Naive thymus-derived CD4-positive, alpha-beta T cell (primary cell): ENCODE data around the gene AQP1. TPM values are rescaled to one million over a fixed set of nuclear protein-coding genes. Genes with fewer than 3 reads are reported as not detected.

Experiments
- ATAC-seq: fragments of 150-1000 bp; cut with Tn5 transposase; 2 replicates; pipeline ENCODE4 v1.10.0; 2021; ENCODE audit warnings: mild to moderate bottlenecking, moderate library complexity
- CTCF ChIA-PET: fragments of 350-600 bp; sonication (Branson Sonifier 250); formaldehyde crosslinking; loops from one replicate; lab custom pipeline; 2021; ENCODE audit warnings: antibody characterized with exemption; lab: Charles Lee
- POLR2A ChIA-PET: fragments of 350-600 bp; sonication (Branson Sonifier 250); formaldehyde crosslinking; loops from one replicate; lab custom pipeline; 2021; ENCODE audit warnings: antibody characterized with exemption, inconsistent platforms; lab: Charles Lee
- DNase-seq, 9 donors: peaks; one replicate each; pipeline versions ENCODE4 v3.0.0 to v3.0.0-alpha.2; 2020 to 2022; ENCODE audit warnings: mixed read lengths in 1 of 9
- H3K27ac ChIP-seq: one replicate; pipeline ENCODE4 v1.7.0; 2013; ENCODE audit warnings: mild to moderate bottlenecking, low read depth, low read length, moderate library complexity
- H3K27me3 ChIP-seq, 2 donors: one replicate each; pipeline ENCODE4 v1.7.0; 2013; ENCODE audit warnings: low read length in 2 of 2, mild to moderate bottlenecking in 2 of 2, moderate library complexity in 2 of 2; ENCODE audit not compliant: control insufficient read depth in 2 of 2, insufficient read depth in 2 of 2
- H3K36me3 ChIP-seq, 3 experiments: 1 replicate in 2 of 3; 2 replicates in 1 of 3; pipeline ENCODE4 v1.7.0; 2013; ENCODE audit warnings: low read length in 3 of 3, mild to moderate bottlenecking in 3 of 3, moderate library complexity in 1 of 3; ENCODE audit not compliant: insufficient read depth in 3 of 3, control insufficient read depth in 2 of 3
- H3K4me1 ChIP-seq, 2 donors: one replicate each; pipeline ENCODE4 v1.7.0; 2013; ENCODE audit warnings: low read length in 2 of 2, mild to moderate bottlenecking in 2 of 2, moderate library complexity in 1 of 2; ENCODE audit not compliant: control insufficient read depth in 2 of 2, insufficient read depth in 2 of 2
- H3K4me3 ChIP-seq: 2 replicates; pipeline ENCODE4 v1.7.0; 2013; ENCODE audit warnings: mild to moderate bottlenecking, low read length
- H3K9me3 ChIP-seq, 3 experiments: 1 replicate in 2 of 3; 2 replicates in 1 of 3; pipeline ENCODE4 v1.7.0; 2013; ENCODE audit warnings: low read length in 3 of 3; ENCODE audit not compliant: control insufficient read depth in 2 of 3
- H3K27ac Mint-ChIP-seq, 9 donors: one replicate each; pipeline ENCODE4 v1.8.0; 2020 to 2022; ENCODE audit warnings: mixed read lengths in 9 of 9, mild to moderate bottlenecking in 8 of 9, moderate library complexity in 5 of 9, inconsistent platforms in 2 of 9
- H3K27me3 Mint-ChIP-seq, 5 donors: one replicate each; pipeline ENCODE4 v1.8.0; 2021 to 2022; ENCODE audit warnings: mixed read lengths in 5 of 5, mild to moderate bottlenecking in 1 of 5
- H3K36me3 Mint-ChIP-seq, 5 donors: one replicate each; pipeline ENCODE4 v1.8.0; 2020 to 2022; ENCODE audit warnings: mixed read lengths in 5 of 5, mild to moderate bottlenecking in 3 of 5, inconsistent platforms in 1 of 5
- H3K4me1 Mint-ChIP-seq, 7 donors: one replicate each; pipeline ENCODE4 v1.8.0; 2020 to 2022; ENCODE audit warnings: mixed read lengths in 7 of 7, mild to moderate bottlenecking in 3 of 7, inconsistent platforms in 1 of 7
- H3K4me3 Mint-ChIP-seq, 10 donors: one replicate each; pipeline ENCODE4 v1.8.0; 2020 to 2022; ENCODE audit warnings: mild to moderate bottlenecking in 10 of 10, mixed read lengths in 10 of 10, moderate library complexity in 6 of 10, inconsistent platforms in 2 of 10
- H3K9me3 Mint-ChIP-seq, 11 donors: one replicate each; pipeline ENCODE4 v1.8.0; 2020 to 2022; ENCODE audit warnings: mixed read lengths in 11 of 11, mild to moderate bottlenecking in 4 of 11, inconsistent platforms in 1 of 11, moderate library complexity in 1 of 11
- intact Hi-C, 2 donors: fragments of 100-400 bp; cut with micrococcal nuclease; formaldehyde crosslinking; loops; one replicate each; pipeline ENCODE4 v1.15.1; 2023
- polyA plus RNA-seq, 2 donors: library from polyadenylated mRNA; unstranded; fragments of 300-500 nt; fragmentation: Illumina TruSeq; gene quantifications; one replicate each; pipeline ENCODE4 v1.2.3, GENCODE V29; 2021
- total RNA-seq, 6 experiments: library from RNA in 5 of 6; stranded (reverse) in 5 of 6; gene quantifications; 1 replicate in 5 of 6; 2 replicates in 1 of 6; pipeline ENCODE4 v1.2.3 and lab custom pipeline; 2021 to 2026

AQP1 gene
- total RNA-seq (under 1 TPM in 3 of 5 experiments, not detected in 2; 0.12 to 0.37 (median 0.19) TPM), polyA plus RNA-seq (under 1 TPM in 1 of 2 donors, not detected in 1; 0.13 TPM), total RNA-seq (lab: John Stamatoyannopoulos, UW) (not detected)

- H3K36me3 Mint-ChIP-seq: no peaks in the 10 kb centered on the region
- Histone ChIP-seq H3K4me1 (no peaks in the 10 kb centered on the region), H3K9me3 (no peaks in the 10 kb centered on the region), H3K27me3 (no peaks in the 10 kb centered on the region), H3K4me3 (no peak within 1 kb of the TSS), H3K27ac (no peak within 1 kb of the TSS), H3K36me3 (no peaks in the 10 kb centered on the region)
- intact Hi-C loops: no loop called here
- peaks cover 0 to 1% (median 0%) of the 10 kb centered on the region in 11 donors for H3K9me3 Mint-ChIP-seq
- H3K4me1 Mint-ChIP-seq: peaks cover 0 to 6% (median 0%) of the 10 kb centered on the region in 7 donors
- H3K4me3 Mint-ChIP-seq: no peak within 1 kb of the TSS
- H3K27ac Mint-ChIP-seq: no peak within 1 kb of the TSS
- ChIA-PET CTCF (no interaction called here), POLR2A (no interaction called here)
- no peak for ATAC-seq
- no peak for DNase-seq
- H3K27me3 Mint-ChIP-seq: peaks cover 0 to 3% (median 0%) of the 10 kb centered on the region in 5 donors
These were observed at the start of gene AQP1 for GRCh38 chr7:30911561-30911969. AQP1 (plus strand) TSS chr7:30911853; CDS start chr7:30911910, 57 bp downstream.

GRCh38 chr7:30862995-30863705 is 48.5 kb upstream of the AQP1 start:
- Histone ChIP-seq H3K27me3 (no peaks in the 10 kb centered on the region), H3K9me3 (no peaks in the 10 kb centered on the region), H3K4me1 (no peaks in the 10 kb centered on the region), H3K36me3 (no peaks in the 10 kb centered on the region), H3K27ac (no peak overlapping the region), H3K4me3 (no peak overlapping the region)
- Mint-ChIP-seq H3K4me1 (no peaks in the 10 kb centered on the region), H3K27me3 (no peaks in the 10 kb centered on the region), H3K9me3 (no peaks in the 10 kb centered on the region), H3K4me3 (no peak overlapping the region), H3K27ac (no peak overlapping the region), H3K36me3 (no peaks in the 10 kb centered on the region)
- ChIA-PET CTCF (no interaction called here), POLR2A (no interaction called here)
- intact Hi-C loops: no loop called here
- DNase-seq: no peak
- ATAC-seq: no peak

GRCh38 chr7:30863706-30864035 is 48.0 kb upstream of the AQP1 start:
- DNase-seq (no peak), ATAC-seq (no peak)
- Mint-ChIP-seq H3K9me3 (no peaks in the 10 kb centered on the region), H3K36me3 (no peaks in the 10 kb centered on the region), H3K27ac (no peak overlapping the region), H3K4me3 (no peak overlapping the region), H3K4me1 (no peaks in the 10 kb centered on the region), H3K27me3 (no peaks in the 10 kb centered on the region)
- Histone ChIP-seq H3K27me3 (no peaks in the 10 kb centered on the region), H3K27ac (no peak overlapping the region), H3K9me3 (no peaks in the 10 kb centered on the region), H3K36me3 (no peaks in the 10 kb centered on the region), H3K4me1 (no peaks in the 10 kb centered on the region), H3K4me3 (no peak overlapping the region)
- POLR2A ChIA-PET: no interaction called here
- intact Hi-C loops: no loop called here
- CTCF ChIA-PET: no interaction called here

GRCh38 chr7:30864101-30864500 is 47.6 kb upstream of the AQP1 start:
- H3K4me3 ChIP-seq: no peak overlapping the region
- no peaks in the 10 kb centered on the region for H3K9me3 ChIP-seq
- DNase-seq: no peak
- H3K27me3 ChIP-seq: no peaks in the 10 kb centered on the region
- ChIA-PET POLR2A (no interaction called here), CTCF (no interaction called here)
- H3K4me1 ChIP-seq: no peaks in the 10 kb centered on the region
- no peak overlapping the region for H3K27ac Mint-ChIP-seq
- no peaks in the 10 kb centered on the region for H3K27me3 Mint-ChIP-seq
- no peaks in the 10 kb centered on the region for H3K4me1 Mint-ChIP-seq
- H3K27ac ChIP-seq: no peak overlapping the region
- intact Hi-C loops: no loop called here
- H3K9me3 Mint-ChIP-seq: no peaks in the 10 kb centered on the region
- H3K36me3 ChIP-seq: no peaks in the 10 kb centered on the region
- no peaks in the 10 kb centered on the region for H3K36me3 Mint-ChIP-seq
- no peak for ATAC-seq
- H3K4me3 Mint-ChIP-seq: no peak overlapping the region

GRCh38 chr7:30865076-30865475 is 46.6 kb upstream of the AQP1 start:
- no peaks in the 10 kb centered on the region for H3K27me3 ChIP-seq
- ChIA-PET CTCF (no interaction called here), POLR2A (no interaction called here)
- no peaks in the 10 kb centered on the region for H3K4me1 ChIP-seq
- intact Hi-C loops: no loop called here
- ATAC-seq (no peak), DNase-seq (no peak)
- H3K27ac ChIP-seq: no peak overlapping the region
- H3K36me3 Mint-ChIP-seq: no peaks in the 10 kb centered on the region
- no peaks in the 10 kb centered on the region for H3K4me1 Mint-ChIP-seq
- no peaks in the 10 kb centered on the region for H3K36me3 ChIP-seq
- H3K9me3 Mint-ChIP-seq: no peaks in the 10 kb centered on the region
- H3K27ac Mint-ChIP-seq: no peak overlapping the region
- H3K9me3 ChIP-seq: no peaks in the 10 kb centered on the region
- no peak overlapping the region for H3K4me3 Mint-ChIP-seq
- no peaks in the 10 kb centered on the region for H3K27me3 Mint-ChIP-seq
- H3K4me3 ChIP-seq: no peak overlapping the region

- no peak overlapping the region for H3K27ac ChIP-seq
- H3K4me1 ChIP-seq: no peaks in the 10 kb centered on the region
- no peaks in the 10 kb centered on the region for H3K36me3 ChIP-seq
- Mint-ChIP-seq H3K27ac (no peak overlapping the region), H3K27me3 (no peaks in the 10 kb centered on the region), H3K9me3 (no peaks in the 10 kb centered on the region), H3K4me1 (no peaks in the 10 kb centered on the region), H3K4me3 (no peak overlapping the region), H3K36me3 (no peaks in the 10 kb centered on the region)
- ChIA-PET CTCF (no interaction called here), POLR2A (no interaction called here)
- H3K4me3 ChIP-seq: no peak overlapping the region
- H3K9me3 ChIP-seq: no peaks in the 10 kb centered on the region
- ATAC-seq: no peak
- no peak for DNase-seq
- intact Hi-C loops: no loop called here
- H3K27me3 ChIP-seq: no peaks in the 10 kb centered on the region
These were observed 45.8 kb upstream of the AQP1 start for GRCh38 chr7:30865821-30866220.

GRCh38 chr7:30866939-30867338 is 44.7 kb upstream of the AQP1 start:
- Mint-ChIP-seq H3K36me3 (no peaks in the 10 kb centered on the region), H3K9me3 (no peaks in the 10 kb centered on the region), H3K4me1 (no peaks in the 10 kb centered on the region), H3K4me3 (no peak overlapping the region), H3K27me3 (no peaks in the 10 kb centered on the region), H3K27ac (no peak overlapping the region)
- ChIA-PET POLR2A (no interaction called here), CTCF (no interaction called here)
- no peaks in the 10 kb centered on the region for H3K27me3 ChIP-seq
- H3K36me3 ChIP-seq: no peaks in the 10 kb centered on the region
- H3K27ac ChIP-seq: no peak overlapping the region
- intact Hi-C loops: no loop called here
- no peaks in the 10 kb centered on the region for H3K4me1 ChIP-seq
- no peak overlapping the region for H3K4me3 ChIP-seq
- H3K9me3 ChIP-seq: no peaks in the 10 kb centered on the region
- no peak for ATAC-seq
- DNase-seq: no peak
